HG02798 (cell line): ENCODE results near the gene LRRC3B.
"Not testable (repeated sequence)": the region's sequence is repeated elsewhere in the genome, so short reads cannot be mapped to it uniquely, and the experiment has no call there.

Experiments
- ATAC-seq: cut with Tn5 transposase; IDR thresholded peaks from one replicate; pipeline ENCODE4 v1.9.1; 2021; ENCODE audit warnings: mild to moderate bottlenecking; ENCODE audit not compliant: unreplicated experiment, poor library complexity

LRRC3B gene

GRCh38 chr3:26622621-26623418, at the start of gene LRRC3B:
LRRC3B (plus strand) TSS chr3:26622772; CDS start chr3:26709673, 86,901 bp downstream.
- ATAC-seq, result no peak

- no peak for ATAC-seq
Measured at GRCh38 chr3:26574766-26575165, 47.8 kb upstream of the LRRC3B start.

GRCh38 chr3:26579116-26579515, 43.5 kb upstream of the LRRC3B start:
- no peak for ATAC-seq

GRCh38 chr3:26587571-26587970, 35.0 kb upstream of the LRRC3B start:
- ATAC-seq, result no peak

- ATAC-seq, result no peak
Measured at GRCh38 chr3:26588931-26589330, 33.6 kb upstream of the LRRC3B start.

GRCh38 chr3:26589678-26590077, 32.9 kb upstream of the LRRC3B start:
- ATAC-seq, result no peak

- no peak for ATAC-seq
Measured at GRCh38 chr3:26590919-26591484, 31.6 kb upstream of the LRRC3B start.

GRCh38 chr3:26591926-26592325, 30.6 kb upstream of the LRRC3B start:
- no peak for ATAC-seq

- ATAC-seq, result no peak
Measured at GRCh38 chr3:26592451-26592850, 30.1 kb upstream of the LRRC3B start.

- no peak for ATAC-seq
Measured at GRCh38 chr3:26596335-26596734, 26.2 kb upstream of the LRRC3B start.

- not testable (repeated sequence) for ATAC-seq
Measured at GRCh38 chr3:26603311-26603710, 19.3 kb upstream of the LRRC3B start.

GRCh38 chr3:26603771-26604170, 18.8 kb upstream of the LRRC3B start:
- ATAC-seq, result not testable (repeated sequence)

- ATAC-seq, result no peak
Measured at GRCh38 chr3:26614006-26614685, 8.4 kb upstream of the LRRC3B start.

GRCh38 chr3:26621176-26621575, 1.4 kb upstream of the LRRC3B start:
- ATAC-seq, result no peak

GRCh38 chr3:26621906-26622620, 509 bp upstream of the LRRC3B start:
- no peak for ATAC-seq

GRCh38 chr3:26623419-26624208, 1.0 kb downstream of the LRRC3B start:
- ATAC-seq, result no peak

- ATAC-seq, result no peak
Measured at GRCh38 chr3:26624209-26624765, 1.7 kb downstream of the LRRC3B start.

GRCh38 chr3:26625187-26625586, 2.6 kb downstream of the LRRC3B start:
- ATAC-seq, result no peak

- ATAC-seq, result no peak
Measured at GRCh38 chr3:26627080-26627479, 4.5 kb downstream of the LRRC3B start.

- ATAC-seq, result no peak
Measured at GRCh38 chr3:26628915-26629314, 6.3 kb downstream of the LRRC3B start.
